HEK293T (cell line): ENCODE data around the gene AKR7A2.

Experiments used
- ELF4 ChIP-seq: fragments of 450-650 bp; IDR thresholded peaks from 2 replicates; pipeline ENCODE4 v1.6.1; 2017; ENCODE audit warnings: antibody characterized with exemption
- FOXM1 ChIP-seq: fragments of 450-650 bp; IDR thresholded peaks from 2 replicates; pipeline ENCODE4 v1.6.1; 2017; ENCODE audit warnings: mild to moderate bottlenecking, borderline replicate concordance
- HDGF ChIP-seq: fragments of 450-650 bp; IDR thresholded peaks from 2 replicates; pipeline ENCODE4 v1.6.1; 2017; ENCODE audit warnings: antibody characterized with exemption, borderline replicate concordance
- L3MBTL2 ChIP-seq: fragments of 450-650 bp; conservative IDR thresholded peaks from 2 replicates; pipeline ENCODE4 v1.6.1; 2016; ENCODE audit warnings: mild to moderate bottlenecking
- LEF1 ChIP-seq: fragments of 450-650 bp; IDR thresholded peaks from 2 replicates; pipeline ENCODE4 v1.6.1; 2017; ENCODE audit warnings: mild to moderate bottlenecking, borderline replicate concordance
- NFRKB ChIP-seq: fragments of 450-650 bp; IDR thresholded peaks from 2 replicates; pipeline ENCODE4 v1.6.1; 2016; ENCODE audit warnings: mild to moderate bottlenecking, moderate library complexity
- SUZ12 ChIP-seq: fragments of 450-650 bp; IDR thresholded peaks from 2 replicates; pipeline ENCODE4 v1.6.1; 2016; ENCODE audit warnings: mild to moderate bottlenecking

DNA sequence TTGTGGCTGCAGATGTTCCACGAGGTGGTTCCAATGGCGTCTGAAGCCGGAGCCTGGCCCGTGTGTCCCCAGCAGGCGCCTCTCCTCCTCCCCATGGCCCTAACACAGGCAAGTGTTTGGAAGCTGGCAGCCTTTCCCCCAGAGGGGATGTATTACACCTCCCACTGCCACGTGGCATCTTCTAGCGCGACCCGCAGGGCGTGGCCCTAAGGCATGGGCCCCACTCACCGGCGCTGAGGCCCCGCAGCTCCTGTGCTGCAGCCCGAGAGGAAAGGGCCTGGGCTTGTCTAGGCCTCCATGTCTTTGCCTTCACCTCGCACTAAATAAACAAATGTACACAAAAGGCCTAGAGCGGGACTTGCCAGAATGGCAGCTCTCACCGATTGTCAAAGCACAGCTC, 38.1 kb upstream of the AKR7A2 start:
- no peak for TF ChIP-seq FOXM1
- no peak for TF ChIP-seq NFRKB
- TF ChIP-seq SUZ12: no peak
- TF ChIP-seq HDGF: no peak
- TF ChIP-seq ELF4: no peak
- TF ChIP-seq L3MBTL2: no peak
- TF ChIP-seq LEF1: no peak
